ENCODE results near the gene ZBTB32. TPM values are rescaled to one million over a fixed set of nuclear protein-coding genes. Genes with fewer than 3 reads are reported as not detected.

Gene ZBTB32
- total and polyA plus RNA-seq, 2 of the 8 experiments (the other 6 are each of a cell fraction or from before 2014, with no cell fraction given) = 0.11 to 0.50 TPM

DNA sequence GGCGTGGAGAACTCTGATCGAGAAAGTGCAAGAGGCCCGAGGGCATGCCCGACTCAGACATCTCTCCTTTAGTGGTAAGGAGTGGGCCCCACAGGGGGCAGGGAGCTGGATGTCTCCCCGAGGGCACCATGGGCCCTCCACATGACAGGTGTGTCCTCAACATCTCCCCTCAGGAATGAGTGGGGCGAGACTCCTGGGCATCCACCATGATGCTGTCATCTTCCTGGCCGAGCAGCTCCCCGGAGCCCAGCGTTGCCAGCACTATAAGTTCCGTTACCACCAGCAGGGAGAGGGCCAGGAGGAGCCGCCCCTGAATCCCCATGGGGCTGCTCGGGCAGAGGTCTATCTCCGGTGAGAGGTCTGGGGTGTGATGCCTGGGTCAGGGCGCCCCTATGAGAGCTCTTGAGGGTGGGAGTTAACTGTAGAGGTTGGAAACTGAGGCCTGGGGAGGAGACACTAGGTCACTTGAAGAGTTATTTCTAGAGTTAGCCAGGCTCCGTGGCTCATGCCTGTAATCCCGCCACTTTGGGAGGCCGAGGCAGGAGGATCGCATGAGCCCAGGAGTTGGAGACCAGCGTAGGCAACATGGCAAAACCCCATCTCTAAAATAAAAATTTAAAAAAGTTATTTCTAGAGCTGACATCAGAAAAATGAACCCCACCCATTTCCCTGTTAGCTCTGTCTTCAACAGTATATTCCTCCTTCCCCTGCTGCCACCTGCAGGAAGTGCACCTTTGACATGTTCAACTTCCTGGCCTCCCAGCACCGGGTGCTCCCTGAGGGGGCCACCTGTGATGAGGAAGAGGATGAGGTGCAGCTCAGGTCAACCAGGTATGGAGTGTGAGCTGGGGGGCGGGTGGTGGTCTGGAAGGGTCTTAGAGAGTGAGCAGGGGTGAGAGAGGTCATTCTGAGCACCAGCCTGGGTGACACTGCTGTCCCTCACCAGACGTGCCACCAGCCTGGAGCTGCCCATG lies 32.8 kb downstream of the ZBTB32 start:
- Histone ChIP-seq H2BK12ac (ENCODE audit: low read depth, low read length) (no peak overlapping the region), H2BK5ac (ENCODE audit: low read depth, low read length) (no peak overlapping the region), H4K8ac (ENCODE audit: extremely low read depth, insufficient read depth, low read length) (no peak overlapping the region), H3K18ac (ENCODE audit: extremely low read depth, low read length) (no peak overlapping the region), H2AK5ac (ENCODE audit: low read depth, low read length) (no peak overlapping the region), H3K9me3 (ENCODE audit: insufficient read depth in 2 of 2, low read depth in 1 of 2, low read length in 1 of 2) (no peaks in the 10 kb centered on the region), H3K4me3 (ENCODE audit: extremely low read depth in 1 of 4, insufficient read depth in 2 of 4, low read depth in 3 of 4, low read length in 4 of 4) (no peak overlapping the region), H2AFZ (ENCODE audit: low read length) (no peak overlapping the region), H3K4ac (replicated peaks; ENCODE audit: insufficient read length, low read depth, low read length) (no peak overlapping the region), H3K36me3 (ENCODE audit: control insufficient read depth in 2 of 4, insufficient read depth in 4 of 4, low read length in 3 of 4) (peaks cover 9 to 35% (median 25%) of the 10 kb centered on the region in 4 experiments; a peak in 6 of 8 replicates), H4K91ac (replicated peaks; ENCODE audit: insufficient read length, low read length) (no peak overlapping the region), H4K5ac (ENCODE audit: insufficient read length, low read depth, low read length) (no peak overlapping the region), H3K9ac (replicated peaks in 1 of 4; ENCODE audit: extremely low read depth in 1 of 4, low read depth in 3 of 4, low read length in 3 of 4) (no peak overlapping the region), H3K27ac (ENCODE audit: low read depth, low read length) (no peak overlapping the region), H3K23me2 (ENCODE audit: low read depth, low read length) (peaks cover 10% of the 10 kb centered on the region; the same call in 1 of the 2 replicates), H2BK120ac (replicated peaks; ENCODE audit: low read depth, low read length) (no peak overlapping the region), H3K56ac (replicated peaks; ENCODE audit: insufficient read length, low read depth, low read length) (no peak overlapping the region), H3K14ac (ENCODE audit: insufficient read length) (no peak overlapping the region), H3K79me2 (ENCODE audit: control insufficient read depth in 1 of 2, insufficient read depth in 2 of 2, low read length in 2 of 2) (no peaks in the 10 kb centered on the region), H3K79me1 (ENCODE audit: low read depth, low read length) (no peaks in the 10 kb centered on the region), H4K20me1 (replicated peaks in 1 of 2; ENCODE audit: control insufficient read depth in 1 of 2, insufficient read depth in 2 of 2, low read length in 2 of 2) (peaks cover 0 to 13% of the 10 kb centered on the region in 2 experiments), H2BK15ac (ENCODE audit: low read length) (no peak overlapping the region), H3K4me2 (ENCODE audit: insufficient read depth in 1 of 2, low read depth in 2 of 2, low read length in 2 of 2) (no peak overlapping the region), H3K23ac (ENCODE audit: insufficient read length) (no peak overlapping the region), H2BK20ac (ENCODE audit: low read length) (no peak overlapping the region), H3K4me1 (replicated peaks in 1 of 4; ENCODE audit: control insufficient read depth in 3 of 4, insufficient read depth in 4 of 4, low read length in 3 of 4) (peaks cover 0 to 3% (median 0%) of the 10 kb centered on the region in 4 experiments; a peak in 2 of 7 replicates), H3K27me3 (replicated peaks in 1 of 4; ENCODE audit: control insufficient read depth in 3 of 4, extremely low read depth in 1 of 4, insufficient read depth in 3 of 4, low read length in 3 of 4) (no peaks in the 10 kb centered on the region)
- ChIA-PET CTCF (ENCODE audit: partially characterized antibody) (interaction anchor here (0.6 to 8.9 kb wide), 10 partner anchors 11 to 181 kb away, joined by 3 to 80 read pairs (median 3); partner anchors contain the start of gene LIN37), POLR2A (ENCODE audit: partially characterized antibody) (interaction anchor here (0.6 to 7.6 kb wide), 10 partner anchors 8 to 239 kb away, joined by 3 to 54 read pairs (median 4); partner anchors contain the start of genes LIN37, PSENEN and U2AF1L4)
- TF ChIP-seq KDM5A (IDR thresholded peaks at IDR 0.05; ENCODE audit: low read length) = no peak
- no peak for TF ChIP-seq GABPA (IDR thresholded peaks at IDR 0.05; ENCODE audit: borderline replicate concordance, insufficient read depth, low read length)
- peak in 1 of 3 experiments; percentile 1; a peak in 2 of 4 replicates for TF ChIP-seq CTCF (IDR thresholded peaks at IDR 0.05; ENCODE audit: control extremely low read depth in 1 of 3, insufficient read depth in 1 of 3, low read depth in 1 of 3, low read length in 3 of 3)
- no peak for TF ChIP-seq CTBP2 (IDR thresholded peaks at IDR 0.05; ENCODE audit: borderline replicate concordance, insufficient read depth, insufficient read length, low read length)
- FAIRE-seq (no peak), DNase-seq (ENCODE audit: low read depth in 1 of 2, low spot score in 2 of 2) (no peak)
- WGBS, 2 experiments (ENCODE audit: extremely low coverage in 1 of 2, insufficient coverage in 1 of 2, insufficient read length in 1 of 2, insufficient replicate concordance in 2 of 2, low coverage in 1 of 2, low lambda C conversion rate in 2 of 2, missing lambda C conversion rate in 1 of 2) = 90% methylated on average over 22 of the region's 22 CpGs; no CpG with 5 or more reads in 1 of the 2 experiments
